GM23338 (cell line): ENCODE results near the gene UBA3. TPM values are rescaled to one million over a fixed set of nuclear protein-coding genes. Genes with fewer than 3 reads are reported as not detected.

Experiments
- ATAC-seq: fragments of 200-7000 bp; cut with Tn5 transposase; 3 replicates; pipeline ENCODE4 v1.9.1; 2020
- DNase-seq: peaks from one replicate; pipeline ENCODE4 v3.0.0-alpha.2; 2015; ENCODE audit warnings: low spot score
- H2AFZ ChIP-seq: fragments of 200-600 bp; sonication (generic); 2 replicates; pipeline ENCODE4 v1.8.0; 2016; ENCODE audit warnings: antibody characterized with exemption, mild to moderate bottlenecking, moderate library complexity
- H3F3A ChIP-seq: fragments of 200-600 bp; sonication (generic); replicated peaks from 2 replicates; pipeline ENCODE4 v1.8.0; 2017; ENCODE audit warnings: antibody characterized with exemption, mixed run types, low read depth
- H3K27ac ChIP-seq: fragments of 200-600 bp; sonication (generic); 2 replicates; pipeline ENCODE4 v1.6.1; 2016; ENCODE audit warnings: low read depth
- H3K27me3 ChIP-seq: fragments of 200-600 bp; sonication (generic); 2 replicates; pipeline ENCODE4 v1.8.0; 2016; ENCODE audit warnings: mild to moderate bottlenecking, mixed run types, moderate library complexity; ENCODE audit not compliant: insufficient read depth
- H3K36me3 ChIP-seq: fragments of 200-600 bp; sonication (generic); 2 replicates; pipeline ENCODE4 v1.8.0; 2016; ENCODE audit warnings: mild to moderate bottlenecking; ENCODE audit not compliant: insufficient read depth
- H3K4me1 ChIP-seq: fragments of 200-600 bp; sonication (generic); 2 replicates; pipeline ENCODE4 v1.8.0; 2016; ENCODE audit warnings: mild to moderate bottlenecking, moderate library complexity; ENCODE audit not compliant: insufficient read depth
- H3K4me2 ChIP-seq: fragments of 200-600 bp; sonication (generic); 2 replicates; pipeline ENCODE4 v1.7.1; 2017; ENCODE audit warnings: mixed run types
- H3K4me3 ChIP-seq: fragments of 200-600 bp; sonication (generic); 2 replicates; pipeline ENCODE4 v1.6.1; 2016; ENCODE audit warnings: mixed run types
- H3K79me2 ChIP-seq: fragments of 200-600 bp; sonication (generic); replicated peaks from 2 replicates; pipeline ENCODE4 v1.8.0; 2017; ENCODE audit warnings: mild to moderate bottlenecking; ENCODE audit not compliant: insufficient read depth
- H3K9me2 ChIP-seq: fragments of 200-600 bp; sonication (generic); 2 replicates; pipeline ENCODE4 v1.8.0; 2017; ENCODE audit not compliant: insufficient read depth
- H4K20me1 ChIP-seq: fragments of 200-600 bp; sonication (generic); replicated peaks from 2 replicates; pipeline ENCODE4 v1.8.0; 2017; ENCODE audit warnings: mild to moderate bottlenecking; ENCODE audit not compliant: insufficient read depth
- H3K27ac Mint-ChIP-seq: 2 replicates; pipeline ENCODE4 v1.8.0; 2020; ENCODE audit warnings: inconsistent platforms, mild to moderate bottlenecking, moderate library complexity, mixed read lengths
- H3K27me3 Mint-ChIP-seq: 3 replicates; pipeline ENCODE4 v1.8.0; 2022; ENCODE audit warnings: low read depth, mild to moderate bottlenecking, moderate library complexity, mixed read lengths, inconsistent platforms; ENCODE audit not compliant: insufficient read depth, poor library complexity
- H3K36me3 Mint-ChIP-seq: 3 replicates; pipeline ENCODE4 v1.8.0; 2021; ENCODE audit warnings: low read depth, mild to moderate bottlenecking, inconsistent platforms, moderate library complexity, mixed read lengths
- H3K4me1 Mint-ChIP-seq: 3 replicates; pipeline ENCODE4 v1.8.0; 2020; ENCODE audit warnings: mild to moderate bottlenecking, inconsistent platforms, mixed read lengths
- H3K4me3 Mint-ChIP-seq: 3 replicates; pipeline ENCODE4 v1.8.0; 2021; ENCODE audit warnings: moderate library complexity, mild to moderate bottlenecking, inconsistent platforms, mixed read lengths
- H3K9me3 Mint-ChIP-seq: 3 replicates; pipeline ENCODE4 v1.8.0; 2020; ENCODE audit warnings: moderate library complexity, mild to moderate bottlenecking, inconsistent platforms, mixed read lengths
- ETS1 ChIP-seq: IDR thresholded peaks from 2 replicates; pipeline ENCODE4 v1.6.1; 2016; ENCODE audit warnings: antibody characterized with exemption
- EZH2 ChIP-seq: fragments of 200-600 bp; sonication (generic); IDR thresholded peaks from one replicate; pipeline ENCODE4 v1.8.0; 2017; ENCODE audit warnings: antibody characterized with exemption, mild to moderate bottlenecking, low read depth; ENCODE audit not compliant: unreplicated experiment
- JUNB ChIP-seq: IDR thresholded peaks from one replicate; pipeline ENCODE4 v1.6.1; 2016; ENCODE audit warnings: antibody characterized with exemption; ENCODE audit not compliant: unreplicated experiment
- REST ChIP-seq: IDR thresholded peaks from one replicate; pipeline ENCODE4 v1.6.1; 2018; ENCODE audit warnings: antibody characterized with exemption; ENCODE audit not compliant: unreplicated experiment
- STAT1 ChIP-seq: IDR thresholded peaks from one replicate; pipeline ENCODE4 v1.6.1; 2016; ENCODE audit warnings: antibody characterized with exemption; ENCODE audit not compliant: unreplicated experiment
- ZNF114 ChIP-seq: fragments of 250-450 bp; sonication (Bioruptor Pico); IDR thresholded peaks from 2 replicates; pipeline ENCODE4 v1.5.0; 2020; ENCODE audit warnings: mild to moderate bottlenecking, moderate library complexity
- ZNF331 ChIP-seq: fragments of 250-450 bp; sonication (Bioruptor Pico); IDR thresholded peaks from 2 replicates; pipeline ENCODE4 v1.5.0; 2020; ENCODE audit warnings: low read depth, mild to moderate bottlenecking, moderate library complexity
- ZNF462 ChIP-seq: fragments of 250-450 bp; sonication (Bioruptor Pico); IDR thresholded peaks from 2 replicates; pipeline ENCODE4 v1.5.0; 2020; ENCODE audit warnings: mild to moderate bottlenecking, moderate library complexity
- polyA plus RNA-seq: library from polyadenylated mRNA; unstranded; fragments of >200 nt; fragmentation: Nextera tagmentation; extraction: Ambion mirVana; gene quantifications from 2 replicates; pipeline ENCODE4 v1.2.1, GENCODE V29; 2016
- total RNA-seq: library from RNA; depleted of rRNA; stranded (reverse); fragments of >200 nt; shearing (Covaris generic); gene quantifications from 2 replicates; pipeline ENCODE4 v1.2.3, GENCODE V29; 2014

The UBA3 gene
- total and polyA plus RNA-seq, 2 experiments from 2014 or later = 53.2 to 85.3 TPM

DNA sequence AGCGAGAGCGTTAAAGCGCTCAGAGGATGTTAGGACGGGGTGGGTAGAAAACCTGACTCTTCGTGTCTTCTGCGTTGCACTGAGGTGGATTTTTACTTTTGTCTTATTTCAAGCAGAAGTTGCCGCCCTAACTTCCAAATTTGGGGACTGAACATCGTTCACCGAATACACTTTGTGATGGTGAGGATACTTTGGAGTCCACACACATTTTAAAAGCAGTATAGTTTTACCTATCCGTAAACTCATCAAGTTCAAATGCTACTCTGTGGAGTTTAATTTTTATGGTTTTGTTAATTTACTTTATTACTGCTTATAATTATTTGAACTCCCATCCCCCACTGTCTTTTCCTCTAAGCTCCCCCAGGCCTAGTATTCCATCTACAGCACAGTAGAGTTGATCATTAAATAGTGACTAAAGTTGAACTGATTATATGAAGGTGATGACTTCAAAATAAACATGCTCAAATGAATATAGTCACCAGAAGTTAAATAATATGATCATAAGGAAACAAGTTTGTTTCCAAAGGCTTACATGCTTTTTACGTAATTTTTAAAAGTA is 66.1 kb downstream of the UBA3 start:
- no peaks in the 10 kb centered on the region for H3K79me2 ChIP-seq
- Mint-ChIP-seq H3K4me3 (peak overlapping the region; percentile 72), H3K27me3 (peaks cover 15% of the 10 kb centered on the region), H3K4me1 (peaks cover 54% of the 10 kb centered on the region), H3K36me3 (peaks cover 11% of the 10 kb centered on the region; the same call in 2 of the 3 replicates), H3K27ac (no peak overlapping the region), H3K9me3 (no peaks in the 10 kb centered on the region)
- H3K4me3 ChIP-seq = peak overlapping the region; percentile 56
- ATAC-seq (no peak), DNase-seq (no peak)
- H3F3A ChIP-seq = no peaks in the 10 kb centered on the region
- H3K36me3 ChIP-seq = no peaks in the 10 kb centered on the region
- H3K27ac ChIP-seq = no peak overlapping the region
- H3K4me1 ChIP-seq = peaks cover 41% of the 10 kb centered on the region
- H3K27me3 ChIP-seq = peaks cover 5% of the 10 kb centered on the region; the same call in 1 of the 2 replicates
- H3K9me2 ChIP-seq = no peaks in the 10 kb centered on the region
- no peak overlapping the region for H2AFZ ChIP-seq
- TF ChIP-seq STAT1 (no peak), ETS1 (no peak), EZH2 (no peak), ZNF331 (CRISPR knock-in tag) (no peak), REST (no peak), ZNF462 (CRISPR knock-in tag) (no peak), ZNF114 (CRISPR knock-in tag) (no peak), JUNB (no peak)
- peak overlapping the region; percentile 69 for H3K4me2 ChIP-seq
- no peaks in the 10 kb centered on the region for H4K20me1 ChIP-seq
